Frontal cortex (tissue), 4 donors: ENCODE measurements around the gene EPHA1. TPM values are rescaled to one million over a fixed set of nuclear protein-coding genes. Genes with fewer than 3 reads are reported as not detected.

Experiments
- DNase-seq, 2 donors: peaks; one replicate each; pipeline ENCODE4 v3.0.0; 2012; ENCODE audit warnings: low spot score in 2 of 2
- FAIRE-seq: peaks from 2 replicates; lab custom pipeline; 2012; peaks lifted over from hg19 to GRCh38; lab: Jason Lieb, UNC
- total RNA-seq: library from RNA; depleted of rRNA; stranded (reverse); fragments of >200 nt; gene quantifications from one replicate; pipeline ENCODE4 v1.2.3, GENCODE V29; 2014
- donor health status: control.
- donor health status: control.
- donor health status: control.

The EPHA1 gene
- total RNA-seq, 1 donor from 2014 or later: 0.41 TPM

- DNase-seq (no peak), FAIRE-seq (no peak)
Observed at GRCh38 chr7:143391462-143392404, 16.9 kb downstream of the EPHA1 start.

GRCh38 chr7:143390773-143391317 lies 17.8 kb downstream of the EPHA1 start:
- DNase-seq (no peak), FAIRE-seq (no peak)

GRCh38 chr7:143390104-143390772 lies 18.4 kb downstream of the EPHA1 start:
- FAIRE-seq (no peak), DNase-seq (no peak)

GRCh38 chr7:143389316-143390103 lies 19.1 kb downstream of the EPHA1 start:
- no peak for DNase-seq
- no peak for FAIRE-seq

- FAIRE-seq: no peak
- no peak for DNase-seq
Observed at GRCh38 chr7:143388491-143389101, 20.1 kb downstream of the EPHA1 start.

GRCh38 chr7:143388051-143388450 lies 20.6 kb downstream of the EPHA1 start:
- no peak for DNase-seq

GRCh38 chr7:143387156-143387975 lies 21.3 kb downstream of the EPHA1 start:
- no peak for FAIRE-seq
- DNase-seq: no peak

More at GRCh38 chr7:143388051-143388450, 20.6 kb downstream of the EPHA1 start:
- no peak for FAIRE-seq

GRCh38 chr7:143385891-143386781 lies 22.5 kb downstream of the EPHA1 start:
- FAIRE-seq (no peak), DNase-seq (no peak)

GRCh38 chr7:143384661-143385631 lies 23.7 kb downstream of the EPHA1 start:
- DNase-seq (no peak), FAIRE-seq (no peak)

GRCh38 chr7:143384148-143384547 lies 24.5 kb downstream of the EPHA1 start:
- FAIRE-seq (no peak), DNase-seq (no peak)

- DNase-seq (no peak), FAIRE-seq (no peak)
Observed at GRCh38 chr7:143383642-143383957, 25.1 kb downstream of the EPHA1 start.

GRCh38 chr7:143382791-143383641 lies 25.6 kb downstream of the EPHA1 start:
- no peak for FAIRE-seq
- no peak for DNase-seq

GRCh38 chr7:143382126-143382790 lies 26.4 kb downstream of the EPHA1 start:
- DNase-seq (no peak), FAIRE-seq (no peak)

GRCh38 chr7:143381427-143382125 lies 27.1 kb downstream of the EPHA1 start:
- DNase-seq (peak; percentile 61 to 76), FAIRE-seq (no peak)
